MCF 10A (cell line): ENCODE measurements around the gene PPP4R1. TPM values are rescaled to one million over a fixed set of nuclear protein-coding genes. Genes with fewer than 3 reads are reported as not detected.

ENCODE experiments used
- BruUV-seq: library from RNA; stranded (reverse); fragments of 400-500 nt; replicated peaks from 2 replicates; lab custom pipeline; 2021; lab: Mats Ljungman, UMichigan
- CTCF ChIA-PET: fragments of 300-600 bp; sonication (Branson Sonifier 250); formaldehyde crosslinking; extraction: SDS; loops from one replicate; lab custom pipeline; 2021; ENCODE audit warnings: antibody characterized with exemption, inconsistent platforms; lab: Yijun Ruan, JAX
- POLR2A ChIA-PET: fragments of 300-600, 350-650 bp; sonication (Branson Sonifier 250); formaldehyde crosslinking; extraction: SDS; loops from one replicate; lab custom pipeline; 2020; ENCODE audit warnings: antibody characterized with exemption, inconsistent platforms; lab: Yijun Ruan, JAX
- DNase-seq: peaks from one replicate; pipeline ENCODE4 v3.0.0-alpha.2; 2018; ENCODE audit not compliant: unreplicated experiment
- H3K27ac Mint-ChIP-seq: one replicate; pipeline ENCODE4 v1.8.0; 2022; ENCODE audit warnings: mild to moderate bottlenecking, low read depth, mixed read lengths; ENCODE audit not compliant: unreplicated experiment
- H3K27me3 Mint-ChIP-seq: one replicate; pipeline ENCODE4 v1.8.0; 2022; ENCODE audit warnings: mixed read lengths; ENCODE audit not compliant: insufficient read depth, unreplicated experiment
- H3K36me3 Mint-ChIP-seq: one replicate; pipeline ENCODE4 v1.8.0; 2022; ENCODE audit warnings: mild to moderate bottlenecking, moderate library complexity, mixed read lengths; ENCODE audit not compliant: insufficient read depth, unreplicated experiment
- H3K4me1 Mint-ChIP-seq: one replicate; pipeline ENCODE4 v1.8.0; 2022; ENCODE audit warnings: mixed read lengths; ENCODE audit not compliant: insufficient read depth, unreplicated experiment
- H3K4me3 Mint-ChIP-seq: one replicate; pipeline ENCODE4 v1.8.0; 2022; ENCODE audit warnings: mild to moderate bottlenecking, moderate library complexity, mixed read lengths; ENCODE audit not compliant: unreplicated experiment
- H3K9me3 Mint-ChIP-seq: one replicate; pipeline ENCODE4 v1.8.0; 2022; ENCODE audit warnings: mixed read lengths; ENCODE audit not compliant: unreplicated experiment
- intact Hi-C: fragments of 100-400 bp; cut with micrococcal nuclease; formaldehyde crosslinking; loops from 2 replicates; pipeline ENCODE4 v1.14.1; 2022
- total RNA-seq: library from RNA; stranded (reverse); gene quantifications from 2 replicates; pipeline ENCODE4 v1.2.3, GENCODE V29; 2022
- TF ChIP-seq, protein P1 (sequence below): fragments of 200-600 bp; IDR thresholded peaks from one replicate; pipeline ENCODE4 v1.8.0; 2022; ENCODE audit warnings: antibody characterized with exemption, mild to moderate bottlenecking; ENCODE audit not compliant: unreplicated experiment

PPP4R1 gene
- total RNA-seq, 1 experiment from 2014 or later: 109 TPM

DNA sequence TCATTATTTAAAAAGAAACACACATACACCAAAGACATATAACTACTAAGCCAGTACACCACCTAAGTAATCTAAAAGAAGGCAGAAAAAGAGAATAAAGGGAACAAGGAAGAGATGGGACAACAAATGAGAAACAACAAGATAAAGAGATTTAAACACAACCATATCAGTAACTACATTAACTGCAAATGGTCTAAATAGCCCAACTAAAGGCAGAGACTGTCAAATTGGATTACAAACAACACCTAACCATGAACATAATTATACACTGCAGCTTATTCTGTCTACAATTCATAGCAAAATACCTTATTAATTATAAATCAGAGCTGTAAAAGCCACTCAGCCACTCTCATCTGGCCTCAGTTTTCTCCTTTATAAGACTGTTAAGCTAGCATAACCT lies 15.0 kb downstream of the PPP4R1 start:
- Mint-ChIP-seq H3K27ac (no peak overlapping the region), H3K4me3 (no peak overlapping the region), H3K36me3 (peaks cover 16% of the 10 kb centered on the region), H3K9me3 (peaks cover 19% of the 10 kb centered on the region), H3K4me1 (peaks cover 25% of the 10 kb centered on the region), H3K27me3 (no peaks in the 10 kb centered on the region)
- TF ChIP-seq, protein P1, sequence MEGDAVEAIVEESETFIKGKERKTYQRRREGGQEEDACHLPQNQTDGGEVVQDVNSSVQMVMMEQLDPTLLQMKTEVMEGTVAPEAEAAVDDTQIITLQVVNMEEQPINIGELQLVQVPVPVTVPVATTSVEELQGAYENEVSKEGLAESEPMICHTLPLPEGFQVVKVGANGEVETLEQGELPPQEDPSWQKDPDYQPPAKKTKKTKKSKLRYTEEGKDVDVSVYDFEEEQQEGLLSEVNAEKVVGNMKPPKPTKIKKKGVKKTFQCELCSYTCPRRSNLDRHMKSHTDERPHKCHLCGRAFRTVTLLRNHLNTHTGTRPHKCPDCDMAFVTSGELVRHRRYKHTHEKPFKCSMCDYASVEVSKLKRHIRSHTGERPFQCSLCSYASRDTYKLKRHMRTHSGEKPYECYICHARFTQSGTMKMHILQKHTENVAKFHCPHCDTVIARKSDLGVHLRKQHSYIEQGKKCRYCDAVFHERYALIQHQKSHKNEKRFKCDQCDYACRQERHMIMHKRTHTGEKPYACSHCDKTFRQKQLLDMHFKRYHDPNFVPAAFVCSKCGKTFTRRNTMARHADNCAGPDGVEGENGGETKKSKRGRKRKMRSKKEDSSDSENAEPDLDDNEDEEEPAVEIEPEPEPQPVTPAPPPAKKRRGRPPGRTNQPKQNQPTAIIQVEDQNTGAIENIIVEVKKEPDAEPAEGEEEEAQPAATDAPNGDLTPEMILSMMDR: no peak
- no TSS peak for BruUV-seq
- DNase-seq: no peak
- intact Hi-C loops: no loop called here
- POLR2A ChIA-PET: interaction anchor here (0.6 to 4.2 kb wide), 3 partner anchors 9 to 314 kb away, joined by 3 to 22 read pairs (median 6); partner anchors contain the start of gene VAPA
- CTCF ChIA-PET: interaction anchor here (0.6 to 2.2 kb wide), 5 partner anchors 9 to 124 kb away, joined by 3 to 6 read pairs (median 4); no protein-coding TSS in a partner anchor

DNA sequence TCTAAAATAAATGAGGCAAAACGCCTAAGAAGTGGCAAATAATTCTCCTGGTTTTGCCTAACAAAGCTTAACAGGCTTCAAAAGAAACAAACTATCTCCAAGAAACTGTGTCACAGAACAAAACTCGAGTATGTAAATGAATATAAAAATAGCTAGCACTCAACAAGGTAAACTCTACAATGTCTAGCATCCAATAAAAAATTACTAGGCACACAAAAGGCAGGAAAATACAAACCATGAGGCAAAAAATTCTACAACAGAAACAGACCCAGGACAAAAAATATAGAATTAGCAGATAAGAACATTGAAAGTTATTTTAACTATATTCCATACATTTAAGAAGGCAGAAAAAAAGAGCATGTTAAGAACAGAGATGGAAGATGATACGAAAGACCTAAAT lies 16.8 kb downstream of the PPP4R1 start:
- Mint-ChIP-seq H3K4me1 (peaks cover 20% of the 10 kb centered on the region), H3K9me3 (peaks cover 19% of the 10 kb centered on the region), H3K27ac (peak overlapping the region; percentile 22), H3K4me3 (no peak overlapping the region), H3K36me3 (peaks cover 25% of the 10 kb centered on the region), H3K27me3 (no peaks in the 10 kb centered on the region)
- intact Hi-C loops: no loop called here
- CTCF ChIA-PET: interaction anchor here (1.0 to 2.2 kb wide), 2 partner anchors 11 to 49 kb away, joined by 3 to 6 read pairs; no protein-coding TSS in a partner anchor
- DNase-seq: no peak
- POLR2A ChIA-PET: interaction anchor here (1.6 to 4.2 kb wide), 2 partner anchors 11 to 14 kb away, joined by 6 to 22 read pairs; no protein-coding TSS in a partner anchor
- BruUV-seq: no TSS peak
- TF ChIP-seq, protein P1: no peak

DNA sequence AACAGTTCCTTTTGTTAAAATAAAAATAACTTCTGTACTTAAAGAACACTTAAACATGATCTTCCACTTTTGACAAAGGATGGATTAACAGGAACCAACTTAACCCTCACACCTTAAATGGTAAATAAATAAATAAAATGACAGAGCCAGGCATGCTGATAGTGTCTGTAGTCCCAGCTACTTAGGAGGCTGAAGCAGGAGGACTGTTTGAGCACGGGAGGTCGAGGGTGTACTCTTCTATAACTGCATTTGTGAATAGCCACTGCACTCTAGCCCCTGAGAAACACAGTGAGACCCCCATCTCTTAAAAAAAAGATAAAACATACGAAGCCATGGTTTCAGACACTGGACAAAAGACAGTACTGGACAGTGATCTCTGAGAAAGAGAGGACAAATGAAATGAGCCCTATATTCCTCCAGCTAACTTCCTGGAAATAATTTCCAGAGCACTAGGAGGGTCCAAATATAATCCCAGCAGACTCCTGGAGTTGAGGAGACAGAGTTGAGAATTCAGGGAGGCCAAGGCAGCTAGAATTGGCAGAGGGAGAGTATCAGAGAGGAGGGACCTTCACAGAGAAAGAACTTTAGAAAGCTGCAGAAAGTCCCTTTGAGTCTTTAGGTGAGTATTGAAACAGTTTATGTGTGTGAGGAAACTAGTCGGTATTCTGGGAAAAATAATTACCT lies 17.4 kb downstream of the PPP4R1 start:
- Mint-ChIP-seq H3K27me3 (no peaks in the 10 kb centered on the region), H3K4me1 (peaks cover 20% of the 10 kb centered on the region), H3K36me3 (peaks cover 25% of the 10 kb centered on the region), H3K9me3 (peaks cover 19% of the 10 kb centered on the region), H3K4me3 (no peak overlapping the region), H3K27ac (peak overlapping the region; percentile 22)
- intact Hi-C loops: no loop called here
- no TSS peak for BruUV-seq
- no peak for DNase-seq
- POLR2A ChIA-PET: interaction anchor here (0.6 to 4.2 kb wide), 6 partner anchors 11 to 406 kb away, joined by 3 to 22 read pairs (median 3); no protein-coding TSS in a partner anchor
- CTCF ChIA-PET: interaction anchor here (2.2 kb wide), 1 partner anchor 11 kb away, joined by 6 read pairs; no protein-coding TSS in a partner anchor
- TF ChIP-seq, protein P1: no peak

DNA sequence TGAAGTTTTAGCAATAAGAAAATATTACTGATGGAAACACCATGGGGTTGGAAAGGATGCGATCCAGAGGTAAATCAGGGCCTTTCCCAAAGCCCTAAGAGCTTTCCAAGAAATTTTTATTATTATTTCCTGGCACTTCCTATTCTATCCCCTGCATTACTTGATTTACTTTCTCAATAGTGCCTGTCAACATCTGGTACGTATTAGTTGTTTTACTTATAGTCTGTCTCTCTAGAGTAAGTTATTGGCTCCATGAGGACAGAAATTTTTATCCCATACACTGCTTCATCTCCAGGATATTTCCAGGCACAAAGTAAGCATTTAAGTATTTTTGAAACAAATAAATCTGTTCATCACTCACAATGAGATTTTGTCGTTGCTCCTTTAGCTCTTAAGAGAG lies 18.1 kb downstream of the PPP4R1 start:
- no TSS peak for BruUV-seq
- POLR2A ChIA-PET: interaction anchor here (0.7 to 2.4 kb wide), 8 partner anchors 12 to 407 kb away, joined by 3 to 16 read pairs (median 3); no protein-coding TSS in a partner anchor
- CTCF ChIA-PET: interaction anchor here (1.1 to 1.4 kb wide), 2 partner anchors 21 to 65 kb away, joined by 3 to 6 read pairs; no protein-coding TSS in a partner anchor
- H3K36me3 Mint-ChIP-seq: peaks cover 32% of the 10 kb centered on the region
- TF ChIP-seq, protein P1: no peak
- intact Hi-C loops: no loop called here
- no peak overlapping the region for H3K4me3 Mint-ChIP-seq
- DNase-seq: no peak
- H3K4me1 Mint-ChIP-seq: peaks cover 20% of the 10 kb centered on the region
- H3K27me3 Mint-ChIP-seq: no peaks in the 10 kb centered on the region
- peaks cover 19% of the 10 kb centered on the region for H3K9me3 Mint-ChIP-seq
- H3K27ac Mint-ChIP-seq: peak overlapping the region; percentile 22
